GM19324 (cell line): ENCODE measurements around the gene ADCY7.

Experiments used
- ATAC-seq: cut with Tn5 transposase; IDR thresholded peaks from one replicate; pipeline ENCODE4 v1.9.1; 2021; ENCODE audit warnings: mild to moderate bottlenecking, moderate library complexity; ENCODE audit not compliant: unreplicated experiment, low FRiP score

Gene ADCY7

DNA sequence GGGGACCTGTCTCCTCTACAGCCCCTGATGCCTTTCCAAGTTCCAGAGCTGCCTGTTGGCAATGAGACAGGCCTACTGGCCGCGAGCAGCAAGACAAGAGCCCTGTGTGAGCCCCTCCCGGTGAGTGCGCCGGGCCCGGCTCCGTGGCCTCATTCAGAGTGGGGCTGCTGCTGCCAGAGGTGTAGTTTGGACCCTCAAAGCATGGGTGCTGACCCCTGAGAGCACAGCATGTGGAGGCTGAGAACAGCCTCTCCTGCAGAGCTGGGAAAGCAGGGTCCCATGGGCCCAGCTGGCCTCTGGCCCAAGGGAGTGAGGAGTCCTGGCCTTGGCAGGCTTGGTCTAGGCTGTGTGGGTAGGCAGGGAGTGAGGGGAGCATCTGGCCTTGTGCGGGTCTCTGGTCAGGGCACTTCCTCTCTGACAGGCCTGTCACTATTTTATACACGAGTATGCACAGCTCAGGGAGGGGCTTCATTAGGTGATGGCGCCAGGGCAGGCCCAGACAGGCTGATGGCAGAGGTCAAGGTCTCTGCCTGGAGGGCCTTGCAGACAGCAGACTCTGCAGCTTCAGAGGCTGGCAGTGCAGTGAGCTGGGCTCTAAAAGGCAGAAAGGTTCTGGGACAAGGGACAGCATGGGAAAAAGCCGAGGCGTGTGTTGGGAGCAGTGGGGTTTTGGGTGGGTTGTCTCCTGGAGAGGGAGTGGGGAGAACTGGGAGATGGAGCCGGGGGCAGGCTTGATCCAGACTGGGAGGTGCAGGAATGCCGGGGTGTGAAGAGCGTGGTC, 43.4 kb downstream of the ADCY7 start:
- ATAC-seq = no peak

DNA sequence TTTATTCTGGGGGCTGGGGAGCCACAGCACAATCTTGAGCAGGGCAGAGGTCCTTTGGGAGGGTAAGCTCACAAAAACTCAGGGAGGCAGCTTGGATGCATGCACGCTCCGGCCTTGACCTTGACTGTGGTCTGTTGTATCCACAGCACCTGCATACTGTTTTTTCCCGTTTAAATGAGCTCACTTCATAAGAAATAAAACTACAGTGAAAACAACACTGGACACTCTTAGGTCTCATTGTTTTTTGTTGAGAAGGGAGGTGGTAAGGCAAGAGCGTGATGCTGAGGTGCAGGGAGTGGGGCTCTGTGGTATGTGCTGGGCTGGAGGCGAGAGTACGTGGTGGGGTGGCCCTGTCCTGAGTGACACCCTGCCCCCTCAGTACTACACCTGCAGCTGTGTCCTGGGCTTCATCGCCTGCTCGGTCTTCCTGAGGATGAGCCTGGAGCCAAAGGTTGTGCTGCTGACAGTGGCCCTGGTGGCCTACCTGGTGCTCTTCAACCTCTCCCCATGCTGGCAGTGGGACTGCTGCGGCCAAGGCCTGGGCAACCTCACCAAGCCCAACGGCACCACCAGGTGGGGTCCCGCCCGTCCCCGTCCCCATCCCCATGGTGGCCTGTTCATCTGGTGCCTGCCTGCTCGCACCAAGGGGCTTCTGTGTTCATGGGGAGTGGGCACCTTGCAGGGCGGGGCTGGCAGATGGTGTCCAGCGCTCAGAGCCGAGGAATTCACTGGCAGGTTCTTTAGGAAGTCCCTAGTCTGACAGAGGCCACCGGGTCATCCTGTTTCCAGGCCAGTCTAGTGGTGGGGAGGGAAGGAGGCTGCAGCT, 44.2 kb downstream of the ADCY7 start:
- ATAC-seq = no peak

DNA sequence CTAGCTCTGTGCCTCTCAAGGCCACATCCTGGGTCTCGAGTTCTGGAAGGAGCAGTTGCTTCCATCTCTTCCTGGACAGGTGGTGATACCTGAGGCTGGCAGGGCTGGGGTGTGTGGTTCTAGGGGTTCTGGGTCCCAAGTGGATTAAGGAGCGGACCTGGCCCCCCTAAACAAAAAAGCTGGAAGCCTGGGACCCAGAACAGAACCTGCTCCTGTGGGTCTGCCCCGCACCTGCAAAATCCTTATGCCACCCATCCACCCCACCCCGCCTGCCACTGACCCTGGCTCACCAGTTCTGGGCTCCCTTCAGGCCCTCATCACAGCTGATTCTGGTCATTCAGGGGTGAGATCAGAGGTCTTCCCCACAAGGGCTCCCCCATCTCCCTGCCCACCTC, 44.8 kb downstream of the ADCY7 start:
- no peak for ATAC-seq

DNA sequence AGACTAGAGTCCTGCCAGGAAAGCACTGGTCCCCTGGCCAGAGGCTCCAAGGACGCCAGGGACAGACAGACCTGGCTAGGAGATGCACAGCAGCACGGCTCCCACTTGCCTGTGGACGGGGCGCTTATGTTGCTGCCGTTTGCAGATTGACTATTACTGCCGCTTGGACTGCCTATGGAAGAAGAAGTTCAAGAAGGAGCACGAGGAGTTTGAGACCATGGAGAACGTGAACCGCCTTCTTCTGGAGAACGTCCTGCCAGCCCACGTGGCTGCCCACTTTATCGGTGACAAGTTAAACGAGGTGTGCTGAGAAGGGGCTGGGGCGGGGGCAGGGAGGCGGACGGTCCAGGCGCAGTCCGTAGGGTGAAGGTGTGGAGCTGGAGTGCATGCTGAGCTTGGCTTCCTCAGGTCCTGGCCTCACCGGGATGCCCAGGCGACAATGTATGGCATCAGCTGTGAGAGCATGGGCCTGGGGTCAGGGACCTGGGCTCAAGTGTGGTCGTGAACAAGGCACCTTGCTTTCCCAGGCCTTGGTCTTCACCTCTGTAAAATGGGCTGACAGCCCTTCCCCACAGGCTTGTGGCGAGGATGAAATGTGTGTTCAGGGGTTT, 45.6 kb downstream of the ADCY7 start:
- ATAC-seq = no peak

DNA sequence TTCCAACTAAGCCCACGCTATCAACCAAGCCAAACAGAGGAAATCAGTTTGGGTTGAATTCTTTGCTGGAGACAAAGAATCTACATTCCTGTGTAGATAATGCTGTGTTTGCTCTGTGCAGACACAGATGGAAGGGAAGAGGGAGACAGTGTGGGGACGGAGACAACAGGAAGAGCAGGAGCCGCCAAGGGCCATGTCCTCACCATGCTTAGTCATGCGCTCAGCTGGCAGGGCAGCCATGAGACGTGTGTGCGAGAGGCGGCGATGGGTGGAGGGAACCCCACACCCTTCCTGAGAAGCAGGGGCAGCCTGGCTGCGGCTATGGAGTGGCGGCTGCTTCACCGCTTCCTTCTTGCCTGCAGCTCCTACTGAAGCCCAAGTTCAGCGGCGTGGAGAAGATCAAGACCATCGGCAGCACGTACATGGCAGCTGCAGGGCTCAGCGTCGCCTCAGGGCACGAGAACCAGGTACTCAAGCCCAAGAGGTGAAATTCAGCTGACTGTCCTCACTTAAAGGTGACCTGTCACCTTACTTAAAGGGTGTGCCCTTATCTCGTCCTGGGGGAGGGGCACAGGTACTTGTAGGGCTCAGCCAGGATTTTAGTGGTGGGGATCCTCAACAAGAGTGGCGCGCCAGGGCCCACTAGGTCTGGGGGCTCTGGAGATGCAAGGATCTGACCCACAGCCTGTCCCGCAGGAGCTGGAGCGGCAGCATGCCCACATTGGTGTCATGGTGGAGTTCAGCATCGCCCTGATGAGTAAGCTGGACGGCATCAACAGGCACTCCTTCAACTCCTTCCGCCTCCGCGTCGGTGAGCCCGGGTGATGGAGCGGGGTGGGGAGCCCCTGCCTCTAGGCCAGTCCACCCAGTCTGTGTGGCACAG, 47.5 kb downstream of the ADCY7 start:
- no peak for ATAC-seq

DNA sequence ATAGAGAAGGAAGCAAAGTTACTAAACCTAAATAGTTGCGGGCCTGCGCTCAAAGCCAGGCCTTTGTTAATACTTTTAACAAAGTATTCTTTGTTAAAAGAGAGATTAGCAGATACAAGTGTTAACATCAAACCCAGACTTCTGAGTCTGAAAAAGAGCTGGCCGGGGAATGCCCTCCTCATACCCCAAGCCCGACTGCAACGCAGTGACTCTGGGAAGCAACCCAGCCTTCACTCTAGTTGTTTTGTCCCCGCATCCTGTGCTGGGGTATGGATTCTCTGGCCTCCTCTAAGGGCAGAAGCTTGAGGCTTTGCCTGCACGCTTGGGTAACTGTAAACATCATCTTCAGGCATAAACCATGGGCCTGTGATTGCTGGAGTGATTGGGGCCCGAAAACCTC, 48.3 kb downstream of the ADCY7 start:
- ATAC-seq = no peak

DNA sequence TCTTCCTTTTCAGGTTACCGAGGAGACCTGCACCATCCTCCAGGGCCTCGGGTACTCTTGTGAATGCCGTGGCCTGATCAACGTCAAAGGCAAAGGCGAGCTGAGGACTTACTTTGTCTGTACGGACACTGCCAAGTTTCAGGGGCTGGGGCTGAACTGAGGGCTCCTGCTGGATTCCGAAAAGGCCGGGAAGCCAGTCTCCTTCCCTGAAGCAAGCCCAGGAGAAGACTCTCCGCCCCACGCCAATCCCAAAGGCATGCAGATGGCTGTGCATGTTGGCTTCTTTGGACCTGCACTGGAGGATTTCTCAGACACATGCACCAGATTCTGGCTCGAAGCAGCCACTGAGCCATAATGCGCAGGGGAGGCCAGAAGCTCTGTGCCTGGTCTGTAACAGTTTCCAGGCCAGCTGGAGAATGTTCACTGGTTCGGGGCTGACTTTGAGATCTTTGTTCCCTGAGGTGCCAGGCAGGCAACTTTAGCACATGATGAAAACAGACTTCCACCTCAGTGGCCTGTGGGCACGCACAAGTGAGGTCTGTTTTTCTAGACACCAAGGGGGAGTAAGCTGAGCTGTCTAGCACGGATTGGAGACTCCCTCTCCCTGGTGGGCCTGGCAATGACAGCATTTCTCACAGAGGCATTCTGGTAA, 49.1 kb downstream of the ADCY7 start:
- no peak for ATAC-seq

DNA sequence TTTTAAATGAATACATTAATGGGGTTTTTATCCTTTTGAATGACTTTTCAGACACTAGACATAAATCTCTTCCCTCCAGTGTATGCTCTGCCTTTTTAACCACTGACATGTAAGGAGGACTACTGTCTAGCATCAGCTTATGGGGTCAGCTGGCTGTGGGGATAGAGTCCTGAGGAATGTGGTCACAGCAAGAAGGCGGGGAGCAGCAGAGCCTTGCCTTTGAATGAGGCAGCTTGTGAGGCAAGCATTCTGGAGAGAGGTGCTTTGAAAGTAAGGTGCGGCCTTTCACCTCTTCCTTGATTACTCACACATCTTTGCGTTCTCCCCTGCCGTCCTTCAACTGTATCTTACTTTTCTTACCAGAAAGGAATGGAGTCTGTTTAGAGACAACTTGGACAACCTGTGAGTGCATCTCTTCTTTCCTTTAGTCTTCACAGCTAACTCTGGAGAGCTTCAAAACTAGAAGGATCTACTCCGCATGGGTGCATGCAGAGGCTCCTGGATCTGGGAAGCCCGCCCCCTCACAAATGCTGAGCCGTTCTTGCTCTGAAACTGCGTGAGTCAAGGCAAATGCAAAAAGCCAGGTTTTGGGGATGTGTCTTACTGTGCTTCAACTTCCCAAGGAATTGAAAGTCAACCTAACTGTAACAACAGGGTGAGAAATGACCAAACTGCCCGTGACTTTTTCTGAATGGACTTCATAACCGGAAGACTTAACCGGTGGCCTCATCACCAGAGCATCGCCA, 49.9 kb downstream of the ADCY7 start:
- ATAC-seq = no peak

DNA sequence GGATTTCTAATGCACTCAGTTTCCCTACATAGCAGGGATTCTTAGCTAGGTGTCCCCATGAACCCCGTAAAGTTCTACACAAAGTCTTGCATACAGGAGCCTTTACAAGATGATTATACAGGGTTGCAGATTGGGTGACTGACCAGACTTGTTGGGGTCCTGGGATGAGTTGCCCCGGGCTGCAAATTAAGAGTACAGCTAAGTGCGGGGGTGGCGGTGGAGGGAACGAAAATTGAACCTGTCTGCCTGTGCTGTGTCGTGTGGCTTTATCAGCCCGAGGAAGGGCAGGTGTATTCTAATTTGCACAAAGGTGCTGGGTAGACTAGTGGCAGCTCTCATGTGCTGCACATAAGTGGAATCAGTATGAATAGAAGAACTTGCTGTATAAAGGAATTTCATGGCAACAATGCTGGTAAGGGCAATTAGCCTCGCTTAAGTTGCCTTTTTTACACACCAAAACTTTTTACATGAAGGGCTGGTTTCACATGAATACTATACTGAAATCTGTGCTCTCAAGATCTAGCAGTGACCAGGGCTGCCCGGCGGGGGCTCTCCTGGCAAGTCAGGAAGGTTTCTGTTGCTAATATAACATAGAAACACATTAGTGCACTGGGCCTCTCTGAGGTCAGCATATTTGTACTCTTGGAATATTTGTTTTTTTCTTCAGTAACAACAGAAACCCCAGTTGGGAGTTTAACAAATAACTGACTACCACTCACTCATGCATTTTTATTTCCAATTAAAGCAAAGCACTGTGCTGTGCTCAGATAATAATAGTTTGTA, 50.7 kb downstream of the ADCY7 start:
- ATAC-seq = no peak

DNA sequence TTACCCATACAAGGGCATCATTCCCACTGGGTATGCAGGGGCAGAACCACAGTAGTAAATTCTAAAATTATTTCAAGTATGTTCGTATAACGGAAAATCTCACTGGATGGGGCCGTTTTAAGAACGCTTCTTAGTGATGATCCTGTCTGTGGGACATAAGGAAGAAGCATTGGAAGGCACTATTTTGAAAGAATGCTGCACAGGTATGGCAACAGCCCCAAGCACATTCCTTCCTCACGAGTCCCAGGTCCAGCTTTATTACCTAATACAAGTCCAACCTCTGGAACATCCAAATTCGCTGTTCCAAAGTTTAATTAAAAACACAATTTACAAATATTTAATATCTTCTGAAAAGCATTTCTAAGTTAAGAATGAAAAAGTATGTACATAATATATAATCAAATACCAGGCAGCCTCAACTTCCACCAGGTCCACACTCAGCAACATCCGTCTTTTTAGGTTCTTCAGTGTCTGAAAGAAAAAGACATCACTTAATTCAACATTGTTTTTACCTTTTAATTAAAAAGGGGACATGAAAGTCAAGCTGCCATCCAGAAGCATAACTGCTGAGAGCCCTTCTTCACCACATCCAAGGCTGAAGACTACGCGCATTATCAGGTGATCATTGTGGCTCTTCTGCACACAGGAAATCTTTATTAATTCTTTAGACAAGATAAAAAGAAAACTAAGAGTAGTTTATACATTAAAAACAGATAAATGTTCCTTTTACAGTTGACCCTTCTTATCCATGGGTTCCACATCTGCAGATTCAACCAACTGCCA, 52.6 kb downstream of the ADCY7 start:
- ATAC-seq = no peak

DNA sequence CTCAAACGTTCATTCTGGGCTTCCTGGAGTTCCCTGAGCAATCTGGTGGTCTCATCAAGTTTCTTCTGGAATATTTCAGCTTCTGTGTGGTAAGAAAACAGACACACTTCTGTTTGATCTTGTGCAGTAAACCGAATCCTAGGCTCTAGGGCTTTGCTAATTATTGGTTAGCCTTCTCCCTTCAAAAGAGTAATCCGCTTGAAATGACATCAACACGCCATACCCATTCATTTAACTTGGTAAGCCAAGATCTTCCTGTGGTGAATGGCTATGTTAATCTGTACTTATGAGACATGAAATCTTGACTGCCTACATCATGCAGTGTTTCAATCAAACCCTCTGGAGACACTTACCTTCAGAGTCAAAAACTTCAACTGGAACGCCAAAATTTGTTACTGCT, 54.0 kb downstream of the ADCY7 start:
- ATAC-seq = no peak

DNA sequence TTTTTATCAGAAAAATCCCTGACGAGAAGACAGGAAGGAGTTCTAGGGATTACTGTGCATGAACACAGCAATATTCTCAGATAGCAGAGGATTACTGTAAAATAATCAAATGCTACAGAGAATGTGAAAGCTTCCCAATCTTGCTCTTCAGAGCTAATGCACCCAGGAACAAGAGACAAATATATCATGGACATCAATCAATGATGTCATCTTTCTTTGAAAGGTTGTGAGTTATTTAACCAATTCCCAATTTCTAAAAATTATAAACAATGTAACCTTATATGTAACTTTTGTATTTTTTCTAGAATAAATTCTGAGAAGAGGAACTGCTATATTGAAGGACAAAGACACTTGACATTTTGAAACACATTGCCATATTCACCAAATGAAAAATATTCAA, 56.0 kb downstream of the ADCY7 start:
- ATAC-seq = no peak

DNA sequence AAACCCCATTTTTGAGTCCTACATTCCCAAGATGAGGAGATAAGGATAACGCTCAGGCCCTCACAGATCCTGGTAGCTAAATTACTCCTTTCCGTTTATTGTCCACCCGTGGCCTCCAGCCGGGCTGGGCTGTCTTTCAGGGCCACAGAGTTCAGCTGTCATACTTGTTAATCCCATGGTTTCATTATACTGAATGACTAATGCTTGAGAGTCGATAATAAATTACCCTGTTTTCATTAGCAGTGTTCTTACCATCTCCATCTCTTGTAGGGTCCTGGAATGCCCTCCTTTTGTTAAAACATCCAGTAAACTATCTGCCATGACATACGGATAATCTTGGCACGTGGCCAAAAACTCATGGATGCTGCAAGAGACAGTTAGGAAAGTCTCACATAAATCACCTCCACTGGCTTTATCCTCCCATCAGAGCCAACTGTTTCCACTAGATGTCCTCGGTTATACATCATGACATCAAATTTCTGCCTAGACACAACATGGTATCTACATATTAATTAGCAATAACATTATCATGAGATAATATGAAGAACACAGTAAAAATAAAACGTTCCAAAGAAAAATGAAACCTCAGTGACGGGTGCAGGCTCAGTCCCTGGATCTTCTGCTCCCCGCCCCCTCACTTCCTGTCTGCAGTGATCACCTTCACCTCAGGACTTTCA, 57.1 kb downstream of the ADCY7 start:
- ATAC-seq = no peak

DNA sequence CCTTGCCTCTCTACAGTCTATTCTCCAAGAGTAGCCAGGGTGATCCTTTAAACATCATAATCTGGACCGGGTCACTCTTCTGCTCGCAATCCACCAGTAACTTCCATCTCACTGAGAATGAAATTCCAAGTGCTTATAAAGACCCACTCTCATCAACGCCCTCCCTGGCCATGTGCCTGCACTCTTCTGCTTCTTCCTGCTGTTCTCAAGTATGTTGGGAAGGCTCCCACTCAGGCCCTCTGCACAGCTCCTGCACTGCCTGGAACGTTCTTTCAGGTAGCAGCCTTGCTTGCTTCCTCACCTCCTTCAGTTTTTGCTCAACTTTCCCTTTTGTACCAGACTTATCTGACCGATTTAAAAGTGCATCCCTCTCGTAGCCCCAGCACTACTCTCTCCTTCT, 58.0 kb downstream of the ADCY7 start:
- ATAC-seq = no peak

DNA sequence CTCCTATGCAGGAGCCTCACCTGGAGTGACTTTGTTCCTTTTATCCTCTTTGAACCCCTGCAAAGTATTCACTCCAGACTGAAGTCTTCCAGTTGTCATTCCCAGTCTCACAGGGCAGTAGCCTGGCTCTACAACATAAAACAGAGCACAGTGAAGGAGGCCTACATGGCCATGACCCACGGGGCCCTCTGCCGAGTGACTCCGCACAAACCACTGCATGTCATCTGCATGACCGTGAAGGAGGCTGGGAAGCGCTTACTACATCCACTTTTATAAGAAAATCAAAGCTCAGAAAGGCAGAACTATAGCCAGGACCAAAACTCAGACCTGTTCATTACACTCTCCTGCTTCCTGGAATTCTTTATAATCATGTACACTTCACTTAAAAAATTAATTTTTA, 59.9 kb downstream of the ADCY7 start:
- no peak for ATAC-seq

DNA sequence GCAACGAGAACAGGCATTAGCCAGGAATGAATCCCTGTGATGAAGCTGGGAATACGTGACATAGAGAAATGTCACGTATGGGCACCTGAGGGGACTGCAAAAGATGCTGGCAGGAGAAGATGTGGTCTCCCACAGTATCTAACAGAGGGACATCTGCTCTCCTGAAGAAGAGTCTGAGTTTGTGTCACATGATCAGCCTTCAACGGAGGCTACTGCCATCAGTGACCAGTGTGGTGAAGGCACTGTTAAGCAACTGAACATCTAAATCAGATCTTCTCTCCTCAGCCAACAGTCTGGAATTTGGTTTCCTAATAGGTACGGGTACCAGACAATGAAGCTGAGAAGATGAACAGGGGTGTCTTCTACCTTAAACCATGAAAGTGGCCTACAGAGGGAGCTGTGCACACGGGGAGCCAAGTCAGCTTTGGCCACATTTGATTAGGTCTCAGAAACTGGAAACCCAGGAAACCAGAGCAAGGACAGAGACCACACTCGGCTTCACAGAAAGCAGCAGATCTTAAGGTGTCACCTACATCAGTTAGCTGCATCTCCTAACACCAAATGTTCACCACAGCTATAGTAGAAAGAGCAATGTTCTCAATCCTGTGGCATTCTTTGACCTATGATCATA, 60.6 kb downstream of the ADCY7 start:
- ATAC-seq = no peak
